SU-DHL-6 (cell line): ENCODE data around the gene CYFIP2.

Source experiments
- H2AFZ ChIP-seq: fragments of 200-600 bp; sonication (generic); 2 replicates; pipeline ENCODE4 v1.6.1; 2014; ENCODE audit warnings: low read depth, mild to moderate bottlenecking, moderate library complexity, mixed read lengths, antibody characterized with exemption, low read length; ENCODE audit not compliant: severe bottlenecking
- H3F3A ChIP-seq: fragments of 200-600 bp; shearing (Covaris generic); 2 replicates; pipeline ENCODE4 v1.6.0; 2016; ENCODE audit warnings: antibody characterized with exemption, mild to moderate bottlenecking; ENCODE audit not compliant: insufficient read depth
- H3K27ac ChIP-seq: fragments of 200-600 bp; sonication (generic); 2 replicates; pipeline ENCODE4 v1.5.1; 2016; ENCODE audit warnings: low read depth, mild to moderate bottlenecking, low read length, moderate library complexity, mixed read lengths
- H3K27me3 ChIP-seq: fragments of 200-600 bp; sonication (generic), shearing (Covaris generic); 2 replicates; pipeline ENCODE4 v1.6.0; 2014; ENCODE audit warnings: mild to moderate bottlenecking, low read length
- H3K36me3 ChIP-seq: fragments of 200-600 bp; sonication (generic); 2 replicates; pipeline ENCODE4 v1.6.1; 2014; ENCODE audit warnings: mild to moderate bottlenecking, low read length, mixed read lengths
- H3K4me2 ChIP-seq: fragments of 300-600, 200-600 bp; shearing (Covaris generic), sonication (generic); 2 replicates; pipeline ENCODE4 v1.6.0; 2014; ENCODE audit warnings: low read length, low read depth, mild to moderate bottlenecking; ENCODE audit not compliant: poor library complexity, severe bottlenecking
- H3K4me3 ChIP-seq: fragments of 200-600 bp; sonication (generic); 2 replicates; pipeline ENCODE4 v1.5.1; 2014; ENCODE audit warnings: antibody characterized with exemption, low read length, mild to moderate bottlenecking, mixed read lengths; ENCODE audit not compliant: insufficient read depth, poor library complexity, severe bottlenecking
- H3K79me2 ChIP-seq: fragments of 200-600 bp; sonication (generic); 2 replicates; pipeline ENCODE4 v1.6.1; 2014; ENCODE audit warnings: mild to moderate bottlenecking, low read length, moderate library complexity; ENCODE audit not compliant: insufficient read depth
- H3K9ac ChIP-seq: fragments of 200-600 bp; sonication (generic); 2 replicates; pipeline ENCODE4 v1.7.0; 2014; ENCODE audit warnings: mild to moderate bottlenecking, low read length
- H3K9me2 ChIP-seq: fragments of 200-600 bp; sonication (generic); replicated peaks from 2 replicates; pipeline ENCODE4 v1.6.1; 2014; ENCODE audit warnings: low read length; ENCODE audit not compliant: insufficient read depth
- H3K9me3 ChIP-seq: fragments of 200-600 bp; sonication (generic); 2 replicates; pipeline ENCODE4 v1.6.1; 2014; ENCODE audit warnings: low read length, mixed read lengths; ENCODE audit not compliant: insufficient read depth
- H4K20me1 ChIP-seq: fragments of 200-600 bp; sonication (generic); 2 replicates; pipeline ENCODE4 v1.6.1; 2014; ENCODE audit warnings: low read depth, mild to moderate bottlenecking, antibody characterized with exemption, low read length, moderate library complexity, mixed read lengths
- CTCF ChIP-seq: fragments of 200-600 bp; sonication (generic); IDR thresholded peaks from one replicate; pipeline ENCODE4 v1.5.1; 2017; ENCODE audit warnings: antibody characterized with exemption, mild to moderate bottlenecking, low read length, moderate library complexity; ENCODE audit not compliant: insufficient read depth, poor library complexity, severe bottlenecking
- EZH2phosphoT487 ChIP-seq: fragments of 200-600 bp; sonication (generic), shearing (Covaris generic); conservative IDR thresholded peaks from 2 replicates; pipeline ENCODE4 v1.6.1; 2018; ENCODE audit warnings: mild to moderate bottlenecking, antibody characterized with exemption, low read length, moderate library complexity, mixed read lengths

CYFIP2 gene

GRCh38 chr5:157362982-157363381, 97.1 kb downstream of the CYFIP2 start:
- Histone ChIP-seq H2AFZ (no peak overlapping the region), H3K36me3 (peaks cover 41% of the 10 kb centered on the region; the same call in 1 of the 2 replicates), H3F3A (no peaks in the 10 kb centered on the region), H3K9me3 (no peaks in the 10 kb centered on the region), H4K20me1 (no peaks in the 10 kb centered on the region), H3K9ac (no peak overlapping the region), H3K27ac (no peak overlapping the region), H3K4me2 (no peak overlapping the region), H3K27me3 (no peaks in the 10 kb centered on the region), H3K4me3 (no peak overlapping the region), H3K79me2 (no peaks in the 10 kb centered on the region), H3K9me2 (no peaks in the 10 kb centered on the region)
- TF ChIP-seq EZH2phosphoT487 (no peak), CTCF (no peak)

GRCh38 chr5:157365732-157366131, 99.8 kb downstream of the CYFIP2 start:
- Histone ChIP-seq H3K79me2 (no peaks in the 10 kb centered on the region), H3F3A (no peaks in the 10 kb centered on the region), H3K36me3 (peaks cover 46% of the 10 kb centered on the region), H3K9me2 (no peaks in the 10 kb centered on the region), H3K4me3 (no peak overlapping the region), H4K20me1 (no peaks in the 10 kb centered on the region), H2AFZ (no peak overlapping the region), H3K4me2 (no peak overlapping the region), H3K27me3 (no peaks in the 10 kb centered on the region), H3K9ac (no peak overlapping the region), H3K27ac (no peak overlapping the region), H3K9me3 (no peaks in the 10 kb centered on the region)
- TF ChIP-seq EZH2phosphoT487 (no peak), CTCF (no peak)

- Histone ChIP-seq H3K27ac (no peak overlapping the region), H3F3A (no peaks in the 10 kb centered on the region), H4K20me1 (no peaks in the 10 kb centered on the region), H3K27me3 (no peaks in the 10 kb centered on the region), H3K9me3 (no peaks in the 10 kb centered on the region), H3K9me2 (no peaks in the 10 kb centered on the region), H3K36me3 (peaks cover 52% of the 10 kb centered on the region), H3K9ac (no peak overlapping the region), H3K79me2 (no peaks in the 10 kb centered on the region), H2AFZ (no peak overlapping the region), H3K4me3 (no peak overlapping the region), H3K4me2 (no peak overlapping the region)
- no peak for TF ChIP-seq CTCF
- TF ChIP-seq EZH2phosphoT487: no peak
Measured at GRCh38 chr5:157366741-157367674, 101.1 kb downstream of the CYFIP2 start.
